IMR-90 (cell line): ENCODE results near the gene TAGAP.

Source experiments
- CHD1 ChIP-seq: IDR thresholded peaks from 2 replicates; pipeline ENCODE4 v1.6.1; 2012; ENCODE audit warnings: low read depth, low read length, improper control_type of control experiment
- CTCF ChIP-seq: conservative IDR thresholded peaks from 2 replicates; pipeline ENCODE4 v1.5.1; 2012; ENCODE audit warnings: mild to moderate bottlenecking, low read depth, low read length, improper control_type of control experiment
- FOS ChIP-seq: fragments of 150-350 bp; IDR thresholded peaks from 2 replicates; pipeline ENCODE4 v1.6.1; 2016; ENCODE audit warnings: low read depth, low read length
- RAD21 ChIP-seq: IDR thresholded peaks from 2 replicates; pipeline ENCODE4 v1.6.1; 2012; ENCODE audit warnings: low read length, improper control_type of control experiment
- USF2 ChIP-seq: fragments of 150-350 bp; IDR thresholded peaks from 2 replicates; pipeline ENCODE4 v1.6.1; 2017; ENCODE audit warnings: mild to moderate bottlenecking, antibody characterized with exemption, low read length, low read depth

GRCh38 chr6:159090530-159091480, 46.0 kb upstream of the TAGAP start:
- TF ChIP-seq FOS (no peak), CTCF (no peak), CHD1 (no peak), USF2 (no peak), RAD21 (no peak)
